Upper lobe of left lung (tissue), 6 donors: ENCODE results near the gene PKD2. TPM values are rescaled to one million over a fixed set of nuclear protein-coding genes. Genes with fewer than 3 reads are reported as not detected.

Experiments used
- ATAC-seq, 2 donors: fragments of 200-7000 bp; cut with Tn5 transposase; one replicate each; pipeline ENCODE4 v1.9.1; 2022; ENCODE audit warnings: mild to moderate bottlenecking in 2 of 2, moderate library complexity in 2 of 2; ENCODE audit not compliant: low FRiP score in 2 of 2
- DNase-seq, 2 donors: peaks; one replicate each; pipeline ENCODE4 v3.0.0-alpha.2; 2019 to 2020
- H3K27ac ChIP-seq, 4 donors: fragments of 200-600 bp; sonication (generic); one replicate each; pipeline ENCODE4 v1.5.1; 2016 to 2019
- H3K27me3 ChIP-seq, 4 donors: fragments of 200-600 bp; sonication (generic); one replicate each; pipeline ENCODE4 v1.5.1; 2017 to 2019
- H3K36me3 ChIP-seq, 4 donors: fragments of 200-600 bp; sonication (generic); one replicate each; pipeline ENCODE4 v1.5.1; 2016 to 2019
- H3K4me1 ChIP-seq, 4 donors: fragments of 200-600 bp; sonication (generic); one replicate each; pipeline ENCODE4 v1.5.1; 2018 to 2019
- H3K4me3 ChIP-seq, 4 donors: fragments of 200-600 bp; sonication (generic); one replicate each; pipeline ENCODE4 v1.5.1; 2017 to 2019; ENCODE audit warnings: mild to moderate bottlenecking in 2 of 4, moderate library complexity in 1 of 4
- H3K9me3 ChIP-seq, 4 donors: fragments of 200-600 bp; sonication (generic); one replicate each; pipeline ENCODE4 v1.5.1; 2018 to 2019
- EP300 ChIP-seq, 4 donors: sonication (generic); formaldehyde crosslinking; IDR thresholded peaks; one replicate each; pipeline ENCODE4 v1.5.1; 2017; ENCODE audit warnings: antibody characterized with exemption in 4 of 4, control low read depth in 2 of 4
- POLR2A ChIP-seq, 4 donors: fragments of 450-650 bp; IDR thresholded peaks; one replicate each; pipeline ENCODE4 v1.5.1; 2016 to 2017; ENCODE audit warnings: antibody characterized with exemption in 4 of 4, mild to moderate bottlenecking in 2 of 4
- POLR2AphosphoS5 ChIP-seq, 2 donors: sonication (generic); formaldehyde crosslinking; IDR thresholded peaks; one replicate each; pipeline ENCODE4 v1.5.1; 2017; ENCODE audit warnings: antibody characterized with exemption in 2 of 2
- WGBS, 2 donors: methylation state at CpG; one replicate each; pipeline ENCODE4 v1.1.5; 2017 to 2018; 5-methylcytosine and 5-hydroxymethylcytosine counted together
- total RNA-seq, 6 donors: library from RNA; depleted of rRNA in 4 of 6; stranded (reverse); fragments of >200 nt in 4 of 6; gene quantifications; one replicate each; pipeline versions ENCODE4 v1.1.0 to v1.2.1, GENCODE V29; 2016 to 2021
- TF ChIP-seq, protein P1 (sequence below), 6 experiments: fragments of 450-650 bp in 4 of 6; fragments of 200-600 bp in 2 of 6; sonication (generic) in 2 of 6; IDR thresholded peaks; one replicate each; pipeline ENCODE4 v1.5.1; 2016 to 2019; ENCODE audit warnings: antibody characterized with exemption in 6 of 6
- donor health status: DM: no; HTN: no; CAD: no; lungs with moderate emphysema.
- donor health status: DM: no; HTN: yes; CAD: no; lungs with severe emphysema.

Gene PKD2
- total RNA-seq, 6 donors from 2014 or later, result 19.5 to 76.5 (median 32.5) TPM

DNA sequence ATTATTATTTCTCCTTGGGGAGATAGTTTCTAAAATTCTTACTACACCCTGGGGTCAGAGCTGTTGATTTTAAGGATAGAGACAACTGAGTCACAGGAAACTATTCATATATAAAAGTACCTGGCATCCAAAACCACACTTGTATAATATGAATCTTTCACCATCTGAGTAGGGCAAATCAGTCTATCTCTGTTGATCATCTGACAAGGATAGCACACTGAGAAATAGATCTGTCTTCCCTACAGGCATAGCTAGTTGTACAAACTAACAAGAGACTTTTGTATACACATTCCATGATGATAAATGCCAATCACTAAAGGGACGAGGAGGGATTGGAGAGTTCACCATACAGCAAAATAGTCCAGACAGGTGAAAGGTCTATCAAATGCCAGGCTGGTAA is 30.0 kb downstream of the PKD2 start:
- Histone ChIP-seq H3K27me3 (no peaks in the 10 kb centered on the region), H3K9me3 (no peaks in the 10 kb centered on the region), H3K36me3 (peaks cover 12 to 69% (median 41%) of the 10 kb centered on the region in 4 donors), H3K4me3 (no peak overlapping the region), H3K27ac (no peak overlapping the region), H3K4me1 (no peaks in the 10 kb centered on the region)
- 76 to 88% methylated on average over 1 of the region's 1 CpG for WGBS, 2 donors
- DNase-seq, result no peak
- TF ChIP-seq, protein P1, sequence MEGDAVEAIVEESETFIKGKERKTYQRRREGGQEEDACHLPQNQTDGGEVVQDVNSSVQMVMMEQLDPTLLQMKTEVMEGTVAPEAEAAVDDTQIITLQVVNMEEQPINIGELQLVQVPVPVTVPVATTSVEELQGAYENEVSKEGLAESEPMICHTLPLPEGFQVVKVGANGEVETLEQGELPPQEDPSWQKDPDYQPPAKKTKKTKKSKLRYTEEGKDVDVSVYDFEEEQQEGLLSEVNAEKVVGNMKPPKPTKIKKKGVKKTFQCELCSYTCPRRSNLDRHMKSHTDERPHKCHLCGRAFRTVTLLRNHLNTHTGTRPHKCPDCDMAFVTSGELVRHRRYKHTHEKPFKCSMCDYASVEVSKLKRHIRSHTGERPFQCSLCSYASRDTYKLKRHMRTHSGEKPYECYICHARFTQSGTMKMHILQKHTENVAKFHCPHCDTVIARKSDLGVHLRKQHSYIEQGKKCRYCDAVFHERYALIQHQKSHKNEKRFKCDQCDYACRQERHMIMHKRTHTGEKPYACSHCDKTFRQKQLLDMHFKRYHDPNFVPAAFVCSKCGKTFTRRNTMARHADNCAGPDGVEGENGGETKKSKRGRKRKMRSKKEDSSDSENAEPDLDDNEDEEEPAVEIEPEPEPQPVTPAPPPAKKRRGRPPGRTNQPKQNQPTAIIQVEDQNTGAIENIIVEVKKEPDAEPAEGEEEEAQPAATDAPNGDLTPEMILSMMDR (IDR thresholded peaks at IDR 0.05), result no peak
- no peak for TF ChIP-seq POLR2AphosphoS5 (IDR thresholded peaks at IDR 0.05)
- TF ChIP-seq EP300 (IDR thresholded peaks at IDR 0.05), result no peak
- TF ChIP-seq POLR2A (IDR thresholded peaks at IDR 0.05), result no peak
- ATAC-seq, result no peak

DNA sequence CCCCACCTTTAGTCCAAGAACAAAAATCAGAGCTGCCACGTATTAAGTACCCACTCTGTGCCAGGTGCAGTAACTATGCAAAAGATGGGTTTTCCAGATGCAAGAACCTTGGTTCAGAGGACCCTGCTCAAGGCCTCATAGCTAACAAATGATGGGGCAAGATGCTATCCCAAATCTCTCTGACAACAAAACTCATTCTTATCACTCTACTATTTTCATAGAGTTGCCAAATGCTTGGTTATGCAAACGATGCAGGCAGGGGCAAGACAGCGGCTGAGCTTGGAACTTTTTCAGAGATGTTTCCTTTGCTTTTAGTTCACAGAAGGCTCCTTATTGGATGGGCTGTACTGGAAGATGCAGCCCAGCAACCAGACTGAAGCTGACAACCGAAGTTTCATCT is 30.5 kb downstream of the PKD2 start:
- TF ChIP-seq POLR2AphosphoS5 (IDR thresholded peaks at IDR 0.05), result no peak
- TF ChIP-seq, protein P1 (IDR thresholded peaks at IDR 0.05), result no peak
- no peak for TF ChIP-seq POLR2A (IDR thresholded peaks at IDR 0.05)
- TF ChIP-seq EP300 (IDR thresholded peaks at IDR 0.05), result no peak
- DNase-seq (no peak), ATAC-seq (no peak)
- Histone ChIP-seq H3K4me1 (no peaks in the 10 kb centered on the region), H3K36me3 (peaks cover 14 to 72% (median 43%) of the 10 kb centered on the region in 4 donors), H3K9me3 (no peaks in the 10 kb centered on the region), H3K4me3 (no peak overlapping the region), H3K27ac (no peak overlapping the region), H3K27me3 (no peaks in the 10 kb centered on the region)
- WGBS, 2 donors, result 89 to 93% methylated on average over 4 of the region's 4 CpGs

DNA sequence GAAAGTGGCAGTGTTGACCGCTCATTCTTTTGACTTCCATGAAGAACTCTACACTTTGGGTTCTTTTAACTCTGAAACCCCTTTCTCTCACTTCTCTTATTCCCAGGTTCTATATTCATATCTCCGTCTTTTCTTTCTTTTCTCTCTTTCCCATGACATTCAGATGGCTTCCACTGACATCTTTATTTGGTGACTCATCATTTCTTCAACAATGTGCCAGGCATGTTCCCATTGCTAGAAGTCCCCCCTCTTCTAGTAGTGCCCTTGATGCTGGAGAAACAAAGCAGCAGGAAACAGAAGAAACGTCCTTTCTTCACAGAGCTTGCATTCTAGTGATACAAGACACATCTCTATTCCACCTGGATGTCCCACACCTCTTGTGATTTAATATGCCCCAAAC is 33.3 kb downstream of the PKD2 start:
- H3K36me3 ChIP-seq, result peaks cover 14 to 86% (median 53%) of the 10 kb centered on the region in 4 donors
- TF ChIP-seq POLR2A (IDR thresholded peaks at IDR 0.05) (no peak), EP300 (IDR thresholded peaks at IDR 0.05) (no peak), POLR2AphosphoS5 (IDR thresholded peaks at IDR 0.05) (no peak)
- TF ChIP-seq, protein P1 (IDR thresholded peaks at IDR 0.05), result no peak
- 87 to 94% methylated on average over 3 of the region's 3 CpGs for WGBS, 2 donors
- no peaks in the 10 kb centered on the region for H3K27me3 ChIP-seq
- no peaks in the 10 kb centered on the region for H3K4me1 ChIP-seq
- ATAC-seq, result no peak
- H3K27ac ChIP-seq, result no peak overlapping the region
- H3K9me3 ChIP-seq, result no peaks in the 10 kb centered on the region
- DNase-seq, result no peak
- H3K4me3 ChIP-seq, result no peak overlapping the region

DNA sequence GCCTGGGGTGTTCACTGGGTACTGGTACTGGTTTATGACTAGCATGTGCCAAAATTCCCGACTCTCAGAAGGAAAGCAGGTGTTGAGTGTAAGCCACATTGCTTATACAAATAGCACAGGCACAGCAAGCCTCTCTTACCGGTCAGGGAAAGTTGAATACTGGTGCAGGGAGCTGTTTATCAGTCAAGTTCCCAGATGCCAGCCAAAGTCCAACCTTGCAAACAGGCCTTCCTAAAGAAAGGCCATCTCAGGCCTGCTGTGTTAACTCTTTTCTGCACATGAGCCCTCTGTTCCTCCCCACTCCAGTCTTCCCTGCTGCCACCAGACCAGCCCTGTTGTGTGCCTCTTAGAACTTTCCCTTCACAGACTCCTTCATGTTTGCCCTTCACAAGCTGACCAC is 34.2 kb downstream of the PKD2 start:
- Histone ChIP-seq H3K27me3 (no peaks in the 10 kb centered on the region), H3K4me1 (no peaks in the 10 kb centered on the region), H3K27ac (no peak overlapping the region), H3K9me3 (no peaks in the 10 kb centered on the region), H3K36me3 (peaks cover 14 to 87% (median 55%) of the 10 kb centered on the region in 4 donors), H3K4me3 (no peak overlapping the region)
- TF ChIP-seq, protein P1 (IDR thresholded peaks at IDR 0.05), result no peak
- TF ChIP-seq POLR2A (IDR thresholded peaks at IDR 0.05) (no peak), POLR2AphosphoS5 (IDR thresholded peaks at IDR 0.05) (no peak), EP300 (IDR thresholded peaks at IDR 0.05) (no peak)
- no peak for ATAC-seq
- 90 to 100% methylated on average over 2 of the region's 2 CpGs for WGBS, 2 donors
- no peak for DNase-seq

DNA sequence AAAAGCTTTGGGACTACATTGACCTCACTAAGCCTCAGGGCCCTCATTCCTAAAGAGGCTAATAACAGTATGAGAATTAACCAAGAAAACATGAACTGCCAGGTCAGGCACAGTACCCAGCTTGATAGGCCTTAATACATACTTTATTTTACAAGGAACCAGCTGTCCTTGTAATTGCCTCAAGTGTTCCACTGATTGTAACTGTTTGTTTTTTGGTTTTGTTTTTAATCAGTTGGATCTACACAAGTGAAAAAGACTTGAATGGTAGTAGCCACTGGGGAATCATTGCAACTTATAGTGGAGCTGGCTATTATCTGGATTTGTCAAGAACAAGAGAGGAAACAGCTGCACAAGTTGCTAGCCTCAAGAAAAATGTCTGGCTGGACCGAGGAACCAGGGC is 35.6 kb downstream of the PKD2 start:
- no peak for ATAC-seq
- no peak overlapping the region for H3K27ac ChIP-seq
- 64 to 78% methylated on average over 1 of the region's 1 CpG for WGBS, 2 donors

More for the DNA sequence above, 35.6 kb downstream of the PKD2 start:
- Histone ChIP-seq H3K4me1 (no peaks in the 10 kb centered on the region), H3K4me3 (no peak overlapping the region), H3K9me3 (no peaks in the 10 kb centered on the region), H3K27me3 (no peaks in the 10 kb centered on the region), H3K36me3 (peaks cover 14 to 88% (median 56%) of the 10 kb centered on the region in 4 donors)
- TF ChIP-seq, protein P1 (IDR thresholded peaks at IDR 0.05), result no peak
- no peak for TF ChIP-seq POLR2A (IDR thresholded peaks at IDR 0.05)
- TF ChIP-seq POLR2AphosphoS5 (IDR thresholded peaks at IDR 0.05), result no peak
- TF ChIP-seq EP300 (IDR thresholded peaks at IDR 0.05), result no peak
- no peak for DNase-seq
